ENCODE data around the gene TWSG1. TPM values are rescaled to one million over a fixed set of nuclear protein-coding genes. Genes with fewer than 3 reads are reported as not detected.

TWSG1 gene
- total and polyA plus RNA-seq, 10 of the 15 experiments (the other 5 are each of a cell fraction or from before 2014, with no cell fraction given): 11.1 to 45.1 (median 27.7) TPM

GRCh38 chr18:9348079-9348671, 13.6 kb downstream of the TWSG1 start:
- CTCF ChIA-PET: interaction anchor here (0.8 to 1.6 kb wide), 3 partner anchors 9 to 264 kb away, joined by 3 to 6 read pairs (median 4); partner anchors contain the start of gene TWSG1
- RAD21 ChIA-PET (ENCODE audit: unreplicated experiment): interaction anchor here (1.2 to 2.7 kb wide), 2 partner anchors 10 to 14 kb away, joined by 4 to 15 read pairs; partner anchors contain the start of gene TWSG1
- ATAC-seq: peak; percentile 67
- intact Hi-C loops (cut with micrococcal nuclease; ENCODE audit: unreplicated experiment): no loop called here
- WGBS (ENCODE audit: insufficient coverage, insufficient replicate concordance, low lambda C conversion rate, missing lambda C conversion rate): 27% methylated on average over 3 of the region's 3 CpGs
- peak overlapping the region; percentile 67 for H3K27ac ChIP-seq (ENCODE audit: control insufficient read depth, insufficient read depth)
- H4K20me1 ChIP-seq (ENCODE audit: control insufficient read depth, insufficient read depth): no peaks in the 10 kb centered on the region
- no TSS peak for BruUV-seq (replicated peaks)
- SMC1A ChIA-PET (ENCODE audit: uncharacterized antibody, unreplicated experiment): interaction anchor here (1.0 to 7.2 kb wide), 3 partner anchors 9 to 245 kb away, joined by 3 to 63 read pairs (median 3); no protein-coding TSS in a partner anchor
- no peaks in the 10 kb centered on the region for H3K27me3 ChIP-seq (replicated peaks in 1 of 2; ENCODE audit: control insufficient read depth in 2 of 2, insufficient read depth in 2 of 2, low read length in 1 of 2)
- peaks cover 52% of the 10 kb centered on the region for H3K79me2 ChIP-seq (ENCODE audit: control insufficient read depth, insufficient read depth, low read length)
- H3K4me1 ChIP-seq (ENCODE audit: control insufficient read depth, insufficient read depth, low read length): peaks cover 20% of the 10 kb centered on the region
- peak overlapping the region; percentile 52 for H3K4me2 ChIP-seq (ENCODE audit: control insufficient read depth, insufficient read depth)
- H3K4me3 ChIP-seq: no peak overlapping the region
- peaks cover 7% of the 10 kb centered on the region; the same call in 2 of the 3 replicates for H3K9me3 ChIP-seq (replicated peaks; ENCODE audit: control insufficient read depth, insufficient read depth, low read length)
- peak; percentile 60 for DNase-seq (ENCODE audit: low read depth, low spot score)
- H3K36me3 ChIP-seq (ENCODE audit: control insufficient read depth in 2 of 2, insufficient read depth in 2 of 2, low read length in 1 of 2): peaks cover 0 to 7% of the 10 kb centered on the region in 2 experiments; a peak in 1 of 4 replicates
- H3K9ac ChIP-seq (ENCODE audit: control insufficient read depth, insufficient read depth, low read length): no peak overlapping the region
- H2AFZ ChIP-seq (ENCODE audit: control insufficient read depth, low read depth, low read length): no peak overlapping the region; the same call in 1 of the 2 replicates
- FAIRE-seq: peak; percentile 83
- in situ Hi-C loops (cut with MboI): no loop called here
- POLR2A ChIA-PET: interaction anchor here (0.7 to 1.1 kb wide), 2 partner anchors 11 to 14 kb away, joined by 4 to 6 read pairs; partner anchors contain the start of gene TWSG1
- TF ChIP-seq CHD4 (IDR thresholded peaks at IDR 0.05) (no peak), CREM (IDR thresholded peaks at IDR 0.05; ENCODE audit: low read depth) (no peak), GATAD2B (conservative IDR thresholded peaks at IDR 0.05; ENCODE audit: low read depth) (0 out of 2 replicates have a peak, but pooled peaks have one; percentile 25), MTA2 (IDR thresholded peaks at IDR 0.05; ENCODE audit: low read depth) (peak; percentile 28; the same call in 1 of the 2 replicates), STAT1 (conservative IDR thresholded peaks at IDR 0.05) (no peak), EED (IDR thresholded peaks at IDR 0.05; ENCODE audit: low read depth) (peak; percentile 29; the same call in 1 of the 2 replicates), MEF2A (IDR thresholded peaks at IDR 0.05; ENCODE audit: insufficient read depth, low read depth, low read length) (0 out of 2 replicates have a peak, but pooled peaks have one; percentile 22), TCF12 (IDR thresholded peaks at IDR 0.05; ENCODE audit: low read depth, low read length) (no peak), NR2F1 (conservative IDR thresholded peaks at IDR 0.05) (peak; percentile 60), TCF7 (IDR thresholded peaks at IDR 0.05; ENCODE audit: borderline replicate concordance) (0 out of 2 replicates have a peak, but pooled peaks have one; percentile 26), RELB (IDR thresholded peaks at IDR 0.05; ENCODE audit: low read depth) (peak; percentile 17; the same call in 1 of the 2 replicates), BCL3 (IDR thresholded peaks at IDR 0.05; ENCODE audit: borderline replicate concordance, insufficient read depth, low read depth, low read length, poor library complexity, severe bottlenecking) (peak; percentile 76), SKIL (IDR thresholded peaks at IDR 0.05; ENCODE audit: low read depth, poor library complexity, severe bottlenecking) (peak; percentile 10), MEF2B (IDR thresholded peaks at IDR 0.05; ENCODE audit: partially characterized antibody, poor library complexity, severe bottlenecking) (peak; percentile 9), SUZ12 (IDR thresholded peaks at IDR 0.05; ENCODE audit: unreplicated experiment) (no peak), PBX3 (IDR thresholded peaks at IDR 0.05; ENCODE audit: insufficient replicate concordance, low read depth, low read length) (no peak), TARDBP (IDR thresholded peaks at IDR 0.05; ENCODE audit: borderline replicate concordance) (no peak)
